SK-N-SH (cell line): Measurements from ENCODE around the gene DSCAM.

Experiments
- CTCF ChIP-seq: fragments of 200-600 bp; sonication (generic); IDR thresholded peaks from 2 replicates; pipeline ENCODE4 v1.6.1; 2017; ENCODE audit warnings: antibody characterized with exemption, mild to moderate bottlenecking, moderate library complexity
- ELF1 ChIP-seq: IDR thresholded peaks from 2 replicates; pipeline ENCODE4 v1.4.0; 2012
- FOSL2 ChIP-seq: IDR thresholded peaks from 2 replicates; pipeline ENCODE4 v1.4.0; 2012; ENCODE audit warnings: low read depth, mild to moderate bottlenecking, moderate library complexity, borderline replicate concordance
- GABPA ChIP-seq: IDR thresholded peaks from 2 replicates; pipeline ENCODE4 v1.4.0; 2012; ENCODE audit warnings: low read depth, mild to moderate bottlenecking
- JUND ChIP-seq: IDR thresholded peaks from 2 replicates; pipeline ENCODE4 v1.4.0; 2012
- MAX ChIP-seq: IDR thresholded peaks from 2 replicates; pipeline ENCODE4 v1.4.0; 2012; ENCODE audit warnings: low read depth
- MXI1 ChIP-seq: IDR thresholded peaks from 2 replicates; pipeline ENCODE4 v1.6.1; 2012; ENCODE audit warnings: mild to moderate bottlenecking, low read depth, low read length, improper control_type of control experiment
- POLR2AphosphoS5 ChIP-seq: IDR thresholded peaks from 2 replicates; pipeline ENCODE4 v1.6.1; 2012; ENCODE audit warnings: low read depth, low read length
- RAD21 ChIP-seq: IDR thresholded peaks from 2 replicates; pipeline ENCODE4 v1.6.1; 2012; ENCODE audit warnings: mild to moderate bottlenecking, low read length
- TAF1 ChIP-seq: IDR thresholded peaks from 2 replicates; pipeline ENCODE4 v1.6.1; 2012; ENCODE audit warnings: low read depth, mild to moderate bottlenecking, low read length, moderate library complexity, borderline replicate concordance
- TCF12 ChIP-seq: IDR thresholded peaks from 2 replicates; pipeline ENCODE4 v1.4.0; 2012
- USF2 ChIP-seq: fragments of 150-350 bp; IDR thresholded peaks from 2 replicates; pipeline ENCODE4 v1.6.1; 2017; ENCODE audit warnings: antibody characterized with exemption, low read length, low read depth, borderline replicate concordance
- YY1 ChIP-seq: IDR thresholded peaks from 2 replicates; pipeline ENCODE4 v1.4.0; 2012; ENCODE audit warnings: low read depth, mild to moderate bottlenecking

GRCh38 chr21:40754466-40754865, 92.5 kb downstream of the DSCAM start:
- TF ChIP-seq CTCF: no peak
- TF ChIP-seq MXI1: no peak
- no peak for TF ChIP-seq YY1
- TF ChIP-seq MAX: no peak
- no peak for TF ChIP-seq POLR2AphosphoS5
- no peak for TF ChIP-seq USF2
- no peak for TF ChIP-seq FOSL2
- no peak for TF ChIP-seq TCF12
- no peak for TF ChIP-seq RAD21
- no peak for TF ChIP-seq ELF1
- TF ChIP-seq TAF1: no peak
- TF ChIP-seq GABPA: no peak
- TF ChIP-seq JUND: no peak
